GM20431 (cell line): ENCODE data around the gene EEF2K.
"Not testable (repeated sequence)": the region's sequence is repeated elsewhere in the genome, so short reads cannot be mapped to it uniquely, and the experiment has no call there.

Experiments used
- in situ Hi-C: fragments of 300-500 bp; cut with MseI, MboI; formaldehyde crosslinking; loops from one replicate; pipeline ENCODE4 v1.15.0; 2020; ENCODE audit warnings: low sequenced_read_pairs; ENCODE audit not compliant: unreplicated experiment

The EEF2K gene

GRCh38 chr16:22188595-22189442 is 17.3 kb upstream of the EEF2K start:
- in situ Hi-C loops, result no loop called here

- in situ Hi-C loops, result no loop called here
These were observed 16.5 kb upstream of the EEF2K start for GRCh38 chr16:22189473-22190080.

GRCh38 chr16:22190081-22190775 is 15.8 kb upstream of the EEF2K start:
- in situ Hi-C loops, result no loop called here

- in situ Hi-C loops, result no loop called here
These were observed 15.1 kb upstream of the EEF2K start for GRCh38 chr16:22190776-22191531.

- in situ Hi-C loops, result no loop called here
These were observed 14.4 kb upstream of the EEF2K start for GRCh38 chr16:22191532-22192260.

- in situ Hi-C loops, result no loop called here
These were observed 13.6 kb upstream of the EEF2K start for GRCh38 chr16:22192261-22193062.

- in situ Hi-C loops, result no loop called here
These were observed 13.0 kb upstream of the EEF2K start for GRCh38 chr16:22193063-22193411.

GRCh38 chr16:22194707-22195444 is 11.2 kb upstream of the EEF2K start:
- in situ Hi-C loops, result no loop called here

- in situ Hi-C loops, result no loop called here
These were observed 10.7 kb upstream of the EEF2K start for GRCh38 chr16:22195445-22195694.

- in situ Hi-C loops, result no loop called here
These were observed 10.2 kb upstream of the EEF2K start for GRCh38 chr16:22195695-22196558.

- in situ Hi-C loops, result not testable (repeated sequence)
These were observed 9.4 kb upstream of the EEF2K start for GRCh38 chr16:22196559-22197168.

GRCh38 chr16:22198547-22199293 is 7.4 kb upstream of the EEF2K start:
- in situ Hi-C loops, result no loop called here

- in situ Hi-C loops, result loop anchor here (10.0 kb wide), 1 partner anchor 93 kb away; the partner anchor contains the start of gene POLR3E
These were observed 3.8 kb upstream of the EEF2K start for GRCh38 chr16:22202261-22202637.

- in situ Hi-C loops, result loop anchor here (10.0 kb wide), 1 partner anchor 92 kb away; the partner anchor contains the start of gene POLR3E
These were observed 3.0 kb upstream of the EEF2K start for GRCh38 chr16:22203091-22203490.

GRCh38 chr16:22204091-22204655 is 1.9 kb upstream of the EEF2K start:
- in situ Hi-C loops, result loop anchor here (10.0 kb wide), 1 partner anchor 91 kb away; the partner anchor contains the start of gene POLR3E

GRCh38 chr16:22205577-22206012 is 483 bp upstream of the EEF2K start:
- in situ Hi-C loops, result loop anchor here (10.0 kb wide), 1 partner anchor 89 kb away; the partner anchor contains the start of gene POLR3E
